Fibroblast of upper back skin (primary cell): Measurements from ENCODE around the gene TRIP13.
"Not testable (repeated sequence)": the region's sequence is repeated elsewhere in the genome, so short reads cannot be mapped to it uniquely, and the experiment has no call there.

Experiments used
- DNase-seq: peaks from one replicate; pipeline ENCODE4 v3.0.0-alpha.2; 2013

TRIP13 gene

DNA sequence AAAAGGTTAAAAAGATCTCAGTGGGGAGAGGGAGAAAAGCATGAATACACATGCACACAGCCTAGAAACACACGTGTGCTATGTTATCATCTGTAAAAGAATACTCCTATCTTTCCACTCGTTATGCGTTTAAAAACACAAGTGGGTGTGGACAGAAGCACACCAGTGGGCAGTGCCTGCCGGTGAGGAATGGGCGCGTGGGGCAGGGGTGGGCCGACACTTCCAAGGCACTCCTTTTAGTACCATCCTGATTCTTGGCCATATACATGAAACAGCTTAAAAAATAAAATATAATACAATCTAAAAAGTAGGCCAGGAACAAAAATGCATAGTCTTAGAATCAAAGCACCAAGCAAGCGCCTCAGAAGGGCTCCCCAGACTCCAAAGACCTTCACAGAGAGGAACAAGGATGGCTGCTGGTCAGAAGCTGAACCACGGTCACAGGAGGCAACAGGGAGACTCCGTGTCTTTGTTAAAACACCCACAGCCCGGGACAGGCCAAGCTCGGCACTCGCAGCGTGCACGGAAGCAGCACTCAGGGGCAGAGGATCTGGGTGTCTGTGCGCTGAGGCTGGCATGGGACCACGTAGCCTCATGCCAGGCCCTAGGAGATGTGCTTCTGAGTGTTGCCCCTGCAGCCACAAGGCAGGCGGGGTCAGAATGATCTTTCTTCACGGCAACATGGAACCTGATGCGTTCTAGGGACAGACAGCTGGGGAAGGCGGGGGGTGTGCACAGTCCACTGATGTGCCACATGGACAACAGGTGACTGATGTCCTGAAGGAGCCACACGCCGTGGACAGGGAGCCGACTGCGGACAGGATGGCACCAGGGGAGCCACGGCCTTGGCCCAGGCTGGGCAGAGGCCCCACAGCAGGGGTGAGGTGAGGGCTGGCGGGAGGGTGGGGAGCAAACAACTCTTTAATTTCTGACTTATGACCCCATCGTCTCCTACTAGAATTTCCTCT lies 16.0 kb upstream of the TRIP13 start:
- no peak for DNase-seq

DNA sequence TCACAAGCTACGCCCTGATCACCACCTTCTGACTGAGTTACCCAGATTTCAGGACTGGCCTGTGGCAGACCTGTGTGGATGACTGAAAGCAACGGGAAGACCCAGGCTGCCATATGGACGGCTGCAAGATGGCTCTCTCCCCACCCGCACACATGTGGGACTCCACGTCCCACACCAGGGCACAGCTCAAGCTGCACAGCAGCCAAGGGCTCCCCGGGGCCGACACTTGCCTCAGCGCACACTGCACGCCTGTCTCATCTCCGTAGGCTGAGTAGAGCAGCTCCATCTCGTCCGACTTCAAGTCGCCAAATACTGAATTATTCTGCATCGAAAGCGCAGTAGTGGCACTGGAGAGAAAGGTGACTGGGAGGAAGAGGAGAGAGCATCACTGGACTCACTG lies 14.6 kb upstream of the TRIP13 start:
- no peak for DNase-seq

DNA sequence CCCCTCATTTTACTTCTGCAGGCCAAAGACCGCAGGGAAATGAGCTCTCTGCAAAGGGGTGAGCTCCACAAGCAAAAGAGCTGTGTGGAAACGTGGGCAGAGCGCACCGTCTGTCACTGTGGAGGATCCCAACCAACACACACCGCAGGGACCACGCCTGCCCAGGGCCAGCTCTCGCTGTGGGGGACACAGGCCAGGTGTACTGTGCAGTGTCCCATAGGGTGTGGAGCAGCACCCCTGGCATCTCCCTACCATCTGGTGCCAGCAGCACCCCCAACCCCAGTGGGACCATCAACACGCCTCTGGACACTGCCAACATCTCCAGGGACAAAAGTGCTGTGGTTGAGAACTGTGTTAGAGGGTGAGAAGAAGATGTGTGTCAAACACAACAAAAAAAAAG lies 14.0 kb upstream of the TRIP13 start:
- DNase-seq, result not testable (repeated sequence)

- DNase-seq, result no peak
Measured at GRCh38 chr5:880816-881550, 11.7 kb upstream of the TRIP13 start.

- DNase-seq, result no peak
Measured at GRCh38 chr5:881551-881935, 11.1 kb upstream of the TRIP13 start.

DNA sequence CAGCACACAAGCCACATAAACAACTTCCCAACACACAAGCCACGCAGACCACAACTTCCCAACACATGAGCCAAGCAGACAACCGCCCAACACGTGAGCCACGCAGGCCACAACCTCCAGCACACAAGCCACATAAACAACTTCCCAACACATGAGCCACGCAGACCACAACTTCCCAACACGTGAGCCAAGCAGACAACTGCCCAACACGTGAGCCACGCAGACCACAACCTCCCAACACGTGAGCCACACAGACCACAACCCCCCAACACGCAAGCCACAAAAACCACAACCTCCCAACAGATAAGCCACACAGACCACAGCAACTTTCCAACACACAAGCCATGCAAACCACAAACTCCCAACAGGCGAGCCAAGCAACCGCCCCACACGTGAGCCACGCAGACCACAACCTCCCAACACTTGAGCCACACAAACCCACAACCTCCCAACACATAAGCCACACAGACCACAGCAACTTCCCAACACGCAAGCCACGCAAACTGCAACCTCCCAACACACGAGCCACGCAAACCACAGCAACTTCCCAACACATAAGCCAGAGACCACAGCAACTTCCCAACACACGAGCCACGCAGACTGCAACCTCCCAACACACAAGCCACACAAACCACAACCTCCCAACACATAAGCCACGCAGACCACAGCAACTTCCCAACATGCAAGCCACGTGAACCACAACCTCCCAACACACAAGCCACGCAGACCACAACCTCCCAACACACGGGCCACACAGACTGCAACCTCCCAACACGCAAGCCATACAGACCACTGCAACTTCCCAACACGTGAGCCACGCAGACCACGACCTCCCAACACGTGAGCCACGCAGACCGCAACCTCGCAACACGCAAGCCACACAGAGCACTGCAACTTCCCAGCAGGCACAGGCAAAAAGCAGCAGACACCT lies 10.2 kb upstream of the TRIP13 start:
- no peak for DNase-seq

- no peak for DNase-seq
Measured at GRCh38 chr5:883475-884181, 9.1 kb upstream of the TRIP13 start.

- no peak for DNase-seq
Measured at GRCh38 chr5:884345-885126, 8.1 kb upstream of the TRIP13 start.

DNA sequence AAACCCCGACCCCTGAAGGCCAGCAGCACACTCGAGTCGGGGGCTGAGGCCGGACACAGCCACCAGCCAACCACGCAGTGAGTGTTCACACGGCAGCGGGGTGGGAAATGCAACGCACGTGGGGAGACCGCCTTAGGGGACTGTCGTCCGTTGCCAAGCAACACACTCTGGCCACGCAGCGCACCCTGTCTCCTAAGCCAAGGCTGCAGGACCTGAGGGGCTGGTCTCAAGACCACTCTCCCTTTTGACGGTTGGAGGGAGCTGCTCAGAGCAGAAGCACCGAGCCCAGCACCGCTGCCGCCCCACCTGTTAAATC lies 7.6 kb upstream of the TRIP13 start:
- no peak for DNase-seq

DNA sequence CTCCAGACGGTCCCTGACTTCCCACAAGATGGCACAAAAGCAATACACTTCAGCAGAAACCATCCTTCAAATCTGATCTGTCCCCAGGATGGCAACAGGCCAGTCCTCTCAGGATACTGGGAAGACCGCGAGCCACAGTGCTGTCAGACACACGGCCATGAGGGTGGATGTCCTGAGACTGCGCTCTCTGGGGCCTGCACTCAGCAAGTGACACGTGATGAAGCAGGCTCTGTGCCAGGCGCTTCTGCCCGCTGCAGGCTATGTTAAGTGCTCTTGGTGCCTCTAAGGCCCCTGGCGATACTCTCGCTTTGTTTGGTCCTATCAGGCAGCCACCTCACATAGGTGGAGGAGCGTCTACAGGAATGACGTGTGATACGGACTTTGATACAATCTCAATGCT lies 7.2 kb upstream of the TRIP13 start:
- no peak for DNase-seq

- no peak for DNase-seq
Measured at GRCh38 chr5:886036-886435, 6.6 kb upstream of the TRIP13 start.

GRCh38 chr5:886716-887325 lies 5.9 kb upstream of the TRIP13 start:
- no peak for DNase-seq

- no peak for DNase-seq
Measured at GRCh38 chr5:887947-888637, 4.6 kb upstream of the TRIP13 start.

DNA sequence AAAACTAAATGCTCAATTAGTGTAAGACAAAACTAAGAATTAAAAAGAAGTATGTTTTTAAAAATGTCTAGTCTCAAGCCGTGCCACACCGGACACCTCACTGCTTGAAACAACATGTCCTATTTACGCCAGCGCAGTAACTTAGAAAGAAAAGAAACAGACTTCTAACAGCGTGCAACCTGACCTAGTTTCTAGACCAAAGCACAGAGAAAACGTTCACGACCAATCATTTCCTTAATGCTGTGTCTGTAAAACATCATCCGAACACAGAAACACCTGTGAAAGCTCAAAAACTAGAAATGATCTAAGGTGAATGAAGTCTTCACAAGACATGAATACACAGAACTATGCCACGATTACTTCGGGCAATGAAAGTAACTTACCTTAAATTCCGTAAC lies 4.0 kb upstream of the TRIP13 start:
- no peak for DNase-seq

- no peak for DNase-seq
Measured at GRCh38 chr5:889075-889710, 3.5 kb upstream of the TRIP13 start.

DNA sequence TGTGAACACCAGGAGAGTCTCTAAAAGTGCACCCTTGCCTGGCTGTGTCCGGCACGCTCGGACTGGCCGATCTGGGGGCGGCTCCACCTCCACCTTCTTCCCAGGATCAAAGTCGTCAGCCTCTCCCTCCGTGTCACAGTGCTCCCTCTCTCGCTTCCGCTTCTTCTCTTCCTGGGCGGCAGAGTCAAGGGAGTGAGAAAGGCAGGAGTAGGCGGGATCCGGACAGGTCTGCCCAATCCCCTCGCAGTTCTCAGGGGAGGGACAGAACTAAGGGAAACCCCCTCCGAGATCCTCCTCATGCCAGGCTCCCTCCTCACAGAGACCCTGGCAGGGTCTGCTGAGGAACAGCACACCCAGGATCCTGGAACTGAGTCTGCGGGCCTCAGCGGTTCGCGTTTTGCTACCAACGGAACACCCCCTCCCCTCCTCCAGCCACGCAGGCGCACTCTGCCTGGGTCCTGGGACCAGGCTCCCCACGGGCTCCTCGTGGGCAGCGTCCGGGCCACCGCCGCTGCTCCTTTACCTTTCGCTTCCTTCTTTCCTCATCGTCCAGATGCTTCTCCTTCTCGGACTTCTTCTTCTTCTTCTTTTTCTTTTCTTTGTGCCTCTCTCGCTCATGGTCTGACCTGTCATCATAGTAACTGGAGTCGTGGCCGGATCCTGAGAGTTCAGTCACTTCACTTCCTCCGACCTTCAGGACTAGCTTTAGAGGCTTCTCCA lies 1.4 kb upstream of the TRIP13 start:
- DNase-seq, result no peak

DNA sequence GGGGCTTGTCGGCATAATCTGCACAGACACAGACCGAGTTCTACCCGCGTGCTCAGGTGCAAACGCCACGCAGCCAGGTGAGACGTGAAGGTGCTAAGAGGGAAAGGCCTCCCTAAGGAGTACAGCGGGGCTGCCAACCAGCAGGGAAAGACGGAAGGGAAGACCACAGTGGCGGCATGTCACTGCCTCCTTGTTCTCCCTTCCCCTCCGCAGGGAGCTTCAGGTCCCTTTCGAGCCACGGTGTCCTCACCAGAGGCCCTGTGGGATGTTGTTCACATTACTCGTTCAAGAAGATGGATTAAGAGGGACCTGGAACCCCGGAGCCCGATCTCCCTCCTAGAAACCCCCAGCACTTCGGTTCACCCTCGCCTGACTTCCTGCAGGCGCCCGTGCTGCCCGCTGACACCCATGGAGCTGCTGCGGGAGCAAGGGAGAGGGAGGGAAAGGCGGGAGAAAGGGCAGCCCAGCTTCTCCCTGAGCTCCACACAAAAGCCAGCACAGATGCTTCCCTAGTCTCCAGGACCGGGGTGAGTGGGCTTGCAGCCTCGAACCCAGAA lies 769 bp upstream of the TRIP13 start:
- no peak for DNase-seq

- no peak for DNase-seq
Measured at GRCh38 chr5:893137-893506, 438 bp downstream of the TRIP13 start.

DNA sequence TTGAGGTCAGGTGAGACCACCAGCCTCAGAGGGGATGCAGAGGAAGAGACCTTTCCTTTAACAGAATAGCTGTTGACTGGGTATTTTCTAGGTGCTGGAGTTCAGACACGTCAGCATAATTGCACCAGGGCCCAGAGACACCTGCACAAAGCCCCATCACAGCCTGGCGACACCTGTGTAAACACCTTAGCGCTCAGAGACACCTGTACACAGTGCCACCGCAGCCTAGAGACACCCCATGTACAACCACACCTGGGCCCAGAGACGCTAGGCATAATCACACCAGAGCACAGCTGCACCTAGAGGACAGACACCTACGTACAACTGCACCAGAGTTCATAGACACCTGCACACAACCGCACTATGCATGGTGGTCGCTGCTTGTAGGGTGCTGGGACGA lies 1.0 kb downstream of the TRIP13 start:
- no peak for DNase-seq
